Esophagus squamous epithelium (tissue), 4 donors: Measurements from ENCODE around the gene FAM234A.

ENCODE experiments used
- CTCF ChIP-seq, 6 experiments: fragments of 450-650 bp in 4 of 6; fragments of 200-600 bp in 2 of 6; sonication (generic) in 2 of 6; IDR thresholded peaks; one replicate each; pipeline ENCODE4 v1.5.1; 2016 to 2019; ENCODE audit warnings: antibody characterized with exemption in 6 of 6, mild to moderate bottlenecking in 4 of 6, moderate library complexity in 4 of 6
- POLR2A ChIP-seq, 4 donors: fragments of 450-650 bp; IDR thresholded peaks; one replicate each; pipeline ENCODE4 v1.6.1; 2017; ENCODE audit warnings: antibody characterized with exemption in 4 of 4, mild to moderate bottlenecking in 4 of 4, moderate library complexity in 3 of 4

- TF ChIP-seq CTCF (IDR thresholded peaks at IDR 0.05), result no peak
- TF ChIP-seq POLR2A (IDR thresholded peaks at IDR 0.05), result no peak
Observed at GRCh38 chr16:296806-297510, 62.3 kb downstream of the FAM234A start.
